HEK293T (cell line): ENCODE measurements around the gene DCXR.

Experiments used
- CTCF ChIA-PET: fragments of 350-600 bp; formaldehyde crosslinking; extraction: SDS; loops from one replicate; lab custom pipeline; 2021; ENCODE audit warnings: antibody characterized with exemption, inconsistent platforms; lab: Yijun Ruan, JAX
- POLR2A ChIA-PET: fragments of 350-600 bp; formaldehyde crosslinking; extraction: SDS; loops from one replicate; lab custom pipeline; 2020; ENCODE audit warnings: antibody characterized with exemption, inconsistent platforms; lab: Yijun Ruan, JAX
- DNase-seq: peaks from one replicate; pipeline ENCODE4 v3.0.0; 2012; ENCODE audit warnings: mixed read lengths; ENCODE audit errors: extremely low spot score
- ARNT ChIP-seq: fragments of 450-650 bp; IDR thresholded peaks from 2 replicates; pipeline ENCODE4 v1.6.1; 2017; ENCODE audit warnings: mild to moderate bottlenecking
- BHLHE40 ChIP-seq: fragments of 450-650 bp; IDR thresholded peaks from 2 replicates; pipeline ENCODE4 v1.6.1; 2016; ENCODE audit warnings: mild to moderate bottlenecking, moderate library complexity, borderline replicate concordance
- CTBP1 ChIP-seq: fragments of 450-650 bp; IDR thresholded peaks from 2 replicates; pipeline ENCODE4 v1.6.1; 2016; ENCODE audit warnings: borderline replicate concordance
- ELF4 ChIP-seq: fragments of 450-650 bp; IDR thresholded peaks from 2 replicates; pipeline ENCODE4 v1.6.1; 2017; ENCODE audit warnings: antibody characterized with exemption
- FOXA1 ChIP-seq: fragments of 450-650 bp; IDR thresholded peaks from 2 replicates; pipeline ENCODE4 v1.6.1; 2016; ENCODE audit warnings: mild to moderate bottlenecking
- FOXK2 ChIP-seq: fragments of 450-650 bp; IDR thresholded peaks from 2 replicates; pipeline ENCODE4 v1.6.1; 2016; ENCODE audit warnings: mild to moderate bottlenecking
- FOXM1 ChIP-seq: fragments of 450-650 bp; IDR thresholded peaks from 2 replicates; pipeline ENCODE4 v1.6.1; 2017; ENCODE audit warnings: mild to moderate bottlenecking, borderline replicate concordance
- HDGF ChIP-seq: fragments of 450-650 bp; IDR thresholded peaks from 2 replicates; pipeline ENCODE4 v1.6.1; 2017; ENCODE audit warnings: antibody characterized with exemption, borderline replicate concordance
- L3MBTL2 ChIP-seq: fragments of 450-650 bp; conservative IDR thresholded peaks from 2 replicates; pipeline ENCODE4 v1.6.1; 2016; ENCODE audit warnings: mild to moderate bottlenecking
- LEF1 ChIP-seq: fragments of 450-650 bp; IDR thresholded peaks from 2 replicates; pipeline ENCODE4 v1.6.1; 2017; ENCODE audit warnings: mild to moderate bottlenecking, borderline replicate concordance
- NFRKB ChIP-seq: fragments of 450-650 bp; IDR thresholded peaks from 2 replicates; pipeline ENCODE4 v1.6.1; 2016; ENCODE audit warnings: mild to moderate bottlenecking, moderate library complexity
- PKNOX1 ChIP-seq: fragments of 450-650 bp; IDR thresholded peaks from 2 replicates; pipeline ENCODE4 v1.6.1; 2016
- SP1 ChIP-seq: fragments of 450-650 bp; IDR thresholded peaks from 2 replicates; pipeline ENCODE4 v1.6.1; 2017
- SUZ12 ChIP-seq: fragments of 450-650 bp; IDR thresholded peaks from 2 replicates; pipeline ENCODE4 v1.6.1; 2016; ENCODE audit warnings: mild to moderate bottlenecking
- TARDBP ChIP-seq: fragments of 450-650 bp; IDR thresholded peaks from 2 replicates; pipeline ENCODE4 v1.6.1; 2016
- ZNF384 ChIP-seq: fragments of 450-650 bp; IDR thresholded peaks from 2 replicates; pipeline ENCODE4 v1.6.1; 2016

Gene DCXR

GRCh38 chr17:82050152-82050760, 12.8 kb upstream of the DCXR start:
- TF ChIP-seq FOXM1: no peak
- TF ChIP-seq L3MBTL2: no peak
- TF ChIP-seq BHLHE40: no peak
- no peak for TF ChIP-seq ARNT
- TF ChIP-seq ZNF384: no peak
- TF ChIP-seq SP1: no peak
- no peak for TF ChIP-seq LEF1
- no peak for TF ChIP-seq FOXA1
- no peak for TF ChIP-seq FOXK2
- no peak for TF ChIP-seq NFRKB
- TF ChIP-seq TARDBP: no peak
- no peak for TF ChIP-seq CTBP1
- no peak for TF ChIP-seq ELF4
- TF ChIP-seq PKNOX1: no peak
- TF ChIP-seq SUZ12: no peak
- TF ChIP-seq HDGF: no peak
- no peak for DNase-seq
- CTCF ChIA-PET: interaction anchor here (0.5 to 1.7 kb wide), 4 partner anchors 10 to 89 kb away, joined by 3 to 5 read pairs (median 3); partner anchors contain the start of gene DCXR
- POLR2A ChIA-PET: interaction anchor here (1.8 to 2.7 kb wide), 4 partner anchors 8 to 48 kb away, joined by 4 to 17 read pairs (median 11); partner anchors contain the start of genes DCXR, FASN and RAC3

- CTCF ChIA-PET: interaction anchor here (1.7 kb wide), 1 partner anchor 12 kb away, joined by 5 read pairs; the partner anchor contains the start of gene DCXR
- POLR2A ChIA-PET: interaction anchor here (1.8 to 2.7 kb wide), 4 partner anchors 9 to 49 kb away, joined by 4 to 17 read pairs (median 11); partner anchors contain the start of genes DCXR, FASN and RAC3
- TF ChIP-seq HDGF (no peak), FOXM1 (no peak), FOXK2 (no peak), PKNOX1 (no peak), L3MBTL2 (no peak), LEF1 (no peak), FOXA1 (no peak), ELF4 (no peak), ARNT (no peak), SP1 (no peak), CTBP1 (no peak), NFRKB (no peak), BHLHE40 (no peak), ZNF384 (no peak)
- no peak for DNase-seq
Measured at GRCh38 chr17:82049521-82049971, 12.0 kb upstream of the DCXR start.

DNA sequence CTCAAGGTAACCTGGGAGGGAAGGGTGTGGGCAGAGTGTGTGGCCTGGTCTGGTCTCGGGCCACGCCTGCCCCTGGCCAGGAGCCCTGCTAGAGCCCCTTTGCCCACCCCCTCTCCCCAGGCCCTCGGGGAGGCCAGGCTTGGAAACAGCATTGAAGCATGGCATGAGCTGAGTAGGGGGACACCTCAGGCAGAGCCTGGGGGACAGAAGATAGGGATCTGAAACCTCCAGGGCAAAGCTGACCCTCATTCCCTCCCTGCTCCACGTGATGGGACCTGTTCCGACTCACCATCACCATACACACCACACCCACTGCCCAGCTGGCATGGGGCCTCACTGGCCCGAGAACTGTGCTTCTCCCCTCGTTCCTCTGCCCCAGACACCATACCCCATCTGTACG, 11.6 kb upstream of the DCXR start:
- CTCF ChIA-PET: no interaction called here
- no peak for DNase-seq
- POLR2A ChIA-PET: interaction anchor here (2.4 to 2.7 kb wide), 2 partner anchors 11 to 49 kb away, joined by 7 to 17 read pairs; partner anchors contain the start of genes DCXR and FASN
- TF ChIP-seq TARDBP (no peak), NFRKB (no peak), FOXM1 (no peak), ZNF384 (no peak), L3MBTL2 (no peak), ELF4 (no peak), LEF1 (no peak), ARNT (no peak), SP1 (no peak), PKNOX1 (no peak), HDGF (no peak), CTBP1 (no peak), FOXK2 (no peak), BHLHE40 (no peak), FOXA1 (no peak), SUZ12 (no peak)

DNA sequence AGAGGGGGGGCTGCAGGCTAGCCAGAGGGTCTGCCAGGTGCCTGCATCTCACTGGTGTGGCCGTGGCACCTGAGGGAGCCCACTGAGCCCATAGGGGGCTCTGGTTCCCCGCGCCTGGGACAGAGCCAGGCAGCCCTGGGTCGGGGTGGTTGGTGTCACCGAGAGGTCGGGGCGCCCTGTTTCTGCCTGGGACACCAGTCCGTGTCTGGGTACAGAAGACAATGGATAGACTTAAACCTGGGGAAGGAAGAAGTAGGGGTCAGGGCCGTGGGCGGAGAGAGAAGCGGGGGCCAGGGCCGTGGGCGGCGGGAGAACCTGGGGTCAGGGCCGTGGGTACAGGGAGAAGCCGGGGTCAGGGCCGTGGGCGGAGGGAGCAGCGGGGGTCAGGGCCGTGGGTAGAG, 11.1 kb upstream of the DCXR start:
- CTCF ChIA-PET: no interaction called here
- POLR2A ChIA-PET: interaction anchor here (2.4 to 2.7 kb wide), 2 partner anchors 11 to 50 kb away, joined by 7 to 17 read pairs; partner anchors contain the start of genes DCXR and FASN

DNA sequence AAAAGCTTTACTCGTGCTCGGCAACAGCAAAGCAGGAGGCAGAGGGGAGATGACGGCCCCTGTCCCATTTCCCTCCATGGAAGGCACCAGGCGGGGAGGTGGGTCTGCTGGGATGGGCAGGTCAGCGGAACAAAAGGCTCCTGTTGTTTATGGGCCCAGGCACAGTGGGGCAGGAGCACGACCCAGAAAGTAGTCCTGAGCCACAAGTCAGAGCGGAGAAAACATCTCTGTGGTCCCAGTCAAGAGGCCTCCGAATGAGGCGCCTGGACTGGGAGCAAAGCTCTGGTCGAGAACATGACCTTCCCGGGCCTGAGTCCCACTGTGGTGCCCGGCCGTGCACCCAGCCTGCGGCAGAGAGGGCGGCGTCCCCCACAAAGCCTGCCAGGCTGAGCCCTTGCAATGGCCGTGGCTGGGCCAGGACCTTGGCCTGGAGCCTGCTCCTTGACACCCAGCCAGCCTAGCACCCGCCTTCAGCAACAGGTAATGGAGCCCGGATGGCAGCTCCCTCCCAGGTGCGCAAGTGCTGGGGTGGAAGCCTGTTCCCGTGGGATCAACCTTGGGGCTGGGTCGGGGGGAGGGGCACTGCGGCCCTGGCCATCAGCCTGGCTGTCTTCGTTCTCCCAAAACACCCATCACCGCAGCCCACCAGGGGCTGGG, 10.5 kb upstream of the DCXR start:
- ChIA-PET CTCF (no interaction called here), POLR2A (no interaction called here)
- TF ChIP-seq ZNF384: no peak
- no peak for TF ChIP-seq SP1
- no peak for TF ChIP-seq PKNOX1
- TF ChIP-seq L3MBTL2: no peak
- TF ChIP-seq FOXA1: no peak
- no peak for TF ChIP-seq TARDBP
- TF ChIP-seq HDGF: no peak
- no peak for TF ChIP-seq ELF4
- TF ChIP-seq SUZ12: no peak
- TF ChIP-seq NFRKB: no peak
- no peak for TF ChIP-seq BHLHE40
- TF ChIP-seq FOXK2: no peak
- no peak for TF ChIP-seq ARNT
- no peak for TF ChIP-seq FOXM1
- TF ChIP-seq CTBP1: no peak

More for the DNA sequence above, 11.1 kb upstream of the DCXR start:
- DNase-seq: no peak
- TF ChIP-seq NFRKB (no peak), L3MBTL2 (no peak), ELF4 (no peak), ARNT (no peak)

More for the DNA sequence above, 10.5 kb upstream of the DCXR start:
- no peak for DNase-seq
